Nephron (organoid): ENCODE data around the gene AHCYL2.
"Not testable (repeated sequence)": the region's sequence is repeated elsewhere in the genome, so short reads cannot be mapped to it uniquely, and the experiment has no call there.

Source experiments
- H3K27ac Mint-ChIP-seq, 3 experiments: 2 replicates each; pipeline ENCODE4 v1.8.0; 2020; ENCODE audit warnings: mixed read lengths in 3 of 3, mild to moderate bottlenecking in 2 of 3, moderate library complexity in 1 of 3
- H3K27me3 Mint-ChIP-seq: 2 replicates; pipeline ENCODE4 v1.8.0; 2021; ENCODE audit warnings: low read depth, mild to moderate bottlenecking, moderate library complexity, mixed read lengths
- H3K36me3 Mint-ChIP-seq: 2 replicates; pipeline ENCODE4 v1.8.0; 2020; ENCODE audit warnings: low read depth, mixed read lengths
- H3K4me1 Mint-ChIP-seq: 2 replicates; pipeline ENCODE4 v1.8.0; 2020; ENCODE audit warnings: mixed read lengths
- H3K4me3 Mint-ChIP-seq, 3 experiments: 2 replicates each; pipeline ENCODE4 v1.8.0; 2020; ENCODE audit warnings: mild to moderate bottlenecking in 3 of 3, mixed read lengths in 3 of 3, moderate library complexity in 2 of 3
- H3K9me3 Mint-ChIP-seq: 2 replicates; pipeline ENCODE4 v1.8.0; 2020; ENCODE audit warnings: mixed read lengths
- TF ChIP-seq, protein P1 (sequence below), 3 experiments: fragments of 200-600 bp; sonication (generic); IDR thresholded peaks; one replicate each; pipeline ENCODE4 v1.5.0; 2021; ENCODE audit warnings: antibody characterized with exemption in 3 of 3; ENCODE audit not compliant: unreplicated experiment in 3 of 3

The AHCYL2 gene

DNA sequence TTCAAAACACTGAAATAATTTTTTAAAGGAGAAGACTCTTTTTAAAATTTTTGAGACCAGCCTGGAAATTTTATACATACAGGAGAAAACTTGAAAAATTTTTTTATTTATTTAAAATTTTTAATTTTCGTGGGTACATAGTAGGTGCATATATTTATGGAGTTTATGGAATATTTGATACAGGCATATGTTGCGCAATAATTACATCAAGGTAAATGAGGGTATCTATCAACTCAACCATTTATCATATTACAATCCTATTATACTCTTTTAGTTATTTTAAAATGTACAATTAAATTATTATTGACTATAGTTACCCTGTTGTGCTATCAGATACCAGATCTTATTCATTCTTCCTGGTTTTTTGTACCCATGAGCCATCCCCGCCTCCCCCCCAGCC is 75.1 kb downstream of the AHCYL2 start:
- H3K4me1 Mint-ChIP-seq, result peaks cover 5% of the 10 kb centered on the region
- TF ChIP-seq, protein P1, sequence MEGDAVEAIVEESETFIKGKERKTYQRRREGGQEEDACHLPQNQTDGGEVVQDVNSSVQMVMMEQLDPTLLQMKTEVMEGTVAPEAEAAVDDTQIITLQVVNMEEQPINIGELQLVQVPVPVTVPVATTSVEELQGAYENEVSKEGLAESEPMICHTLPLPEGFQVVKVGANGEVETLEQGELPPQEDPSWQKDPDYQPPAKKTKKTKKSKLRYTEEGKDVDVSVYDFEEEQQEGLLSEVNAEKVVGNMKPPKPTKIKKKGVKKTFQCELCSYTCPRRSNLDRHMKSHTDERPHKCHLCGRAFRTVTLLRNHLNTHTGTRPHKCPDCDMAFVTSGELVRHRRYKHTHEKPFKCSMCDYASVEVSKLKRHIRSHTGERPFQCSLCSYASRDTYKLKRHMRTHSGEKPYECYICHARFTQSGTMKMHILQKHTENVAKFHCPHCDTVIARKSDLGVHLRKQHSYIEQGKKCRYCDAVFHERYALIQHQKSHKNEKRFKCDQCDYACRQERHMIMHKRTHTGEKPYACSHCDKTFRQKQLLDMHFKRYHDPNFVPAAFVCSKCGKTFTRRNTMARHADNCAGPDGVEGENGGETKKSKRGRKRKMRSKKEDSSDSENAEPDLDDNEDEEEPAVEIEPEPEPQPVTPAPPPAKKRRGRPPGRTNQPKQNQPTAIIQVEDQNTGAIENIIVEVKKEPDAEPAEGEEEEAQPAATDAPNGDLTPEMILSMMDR (IDR thresholded peaks at IDR 0.05; ENCODE audit: unreplicated experiment in 3 of 3), result no peak
- H3K27ac Mint-ChIP-seq, result no peak overlapping the region
- no peaks in the 10 kb centered on the region for H3K27me3 Mint-ChIP-seq
- H3K9me3 Mint-ChIP-seq, result peaks cover 31% of the 10 kb centered on the region
- peaks cover 29% of the 10 kb centered on the region for H3K36me3 Mint-ChIP-seq
- H3K4me3 Mint-ChIP-seq, result no peak overlapping the region

DNA sequence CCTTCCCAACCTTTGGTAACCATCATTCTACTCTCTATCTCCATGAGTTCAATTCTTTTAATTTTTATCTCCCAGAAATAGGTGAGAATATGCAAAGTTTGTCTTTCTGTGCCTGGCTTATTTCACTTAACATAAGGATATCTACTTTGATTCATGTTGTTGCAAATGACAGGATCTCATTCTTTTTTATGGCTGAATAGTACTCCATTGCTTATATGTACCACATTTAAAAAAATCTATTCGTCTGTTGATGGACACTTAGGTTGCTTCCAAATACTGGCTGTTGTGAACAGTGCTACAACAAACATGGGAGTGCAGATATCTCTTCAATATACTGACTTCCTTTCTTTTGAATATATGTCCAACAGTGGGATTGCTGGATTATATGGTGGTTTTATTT is 75.5 kb downstream of the AHCYL2 start:
- peaks cover 31% of the 10 kb centered on the region for H3K36me3 Mint-ChIP-seq
- H3K27ac Mint-ChIP-seq, H3K27me3 Mint-ChIP-seq, H3K4me3 Mint-ChIP-seq, H3K4me1 Mint-ChIP-seq: not testable (repeated sequence)
- peaks cover 31% of the 10 kb centered on the region for H3K9me3 Mint-ChIP-seq

DNA sequence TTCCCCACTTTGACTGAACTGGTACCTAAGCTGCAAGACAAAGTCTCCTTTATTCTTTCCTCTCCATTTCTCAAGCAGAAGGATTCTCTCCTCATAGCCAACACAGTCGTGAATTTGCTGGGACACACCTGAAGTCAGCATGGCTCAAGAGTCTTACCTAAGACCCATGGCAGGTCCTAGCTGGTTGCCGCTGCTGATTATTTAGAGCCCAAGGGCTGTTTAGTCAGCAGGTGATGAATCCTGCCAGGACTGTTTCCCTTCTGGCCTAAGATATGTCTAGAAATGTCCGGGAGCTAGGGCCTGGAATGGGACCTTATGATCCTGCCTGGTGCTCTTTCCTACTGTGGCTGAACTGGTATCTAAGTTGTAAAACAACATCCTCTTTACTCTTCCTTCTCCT is 82.8 kb downstream of the AHCYL2 start:
- Mint-ChIP-seq H3K4me3 (no peak overlapping the region), H3K36me3 (peaks cover 28% of the 10 kb centered on the region), H3K9me3 (peaks cover 25% of the 10 kb centered on the region), H3K27ac (no peak overlapping the region), H3K27me3 (no peaks in the 10 kb centered on the region), H3K4me1 (no peaks in the 10 kb centered on the region)
- TF ChIP-seq, protein P1 (IDR thresholded peaks at IDR 0.05; ENCODE audit: unreplicated experiment in 3 of 3), result no peak

DNA sequence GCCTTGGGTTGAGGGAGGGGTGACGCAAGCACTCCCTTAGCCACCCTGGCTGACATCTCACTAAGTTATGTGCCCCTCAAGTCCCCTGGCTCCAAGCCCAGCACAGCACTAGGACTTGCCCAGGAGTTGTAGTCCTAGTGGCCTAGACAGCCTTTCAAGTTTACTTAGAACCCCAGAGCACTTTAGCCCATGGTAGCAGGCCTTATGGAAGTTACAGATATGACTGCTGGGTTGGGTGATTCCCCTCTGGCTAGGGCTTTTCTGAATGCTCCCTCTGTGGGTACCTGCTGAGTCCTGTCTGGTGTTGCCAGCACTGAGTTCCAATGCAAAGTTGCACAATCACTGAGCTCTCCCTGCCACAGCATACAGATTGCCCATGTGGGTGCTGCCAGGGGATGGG is 83.2 kb downstream of the AHCYL2 start:
- Mint-ChIP-seq H3K4me1 (peaks cover 5% of the 10 kb centered on the region), H3K27ac (no peak overlapping the region), H3K36me3 (peaks cover 26% of the 10 kb centered on the region), H3K4me3 (no peak overlapping the region), H3K9me3 (peaks cover 24% of the 10 kb centered on the region), H3K27me3 (no peaks in the 10 kb centered on the region)
- TF ChIP-seq, protein P1 (IDR thresholded peaks at IDR 0.05; ENCODE audit: unreplicated experiment in 3 of 3), result no peak

DNA sequence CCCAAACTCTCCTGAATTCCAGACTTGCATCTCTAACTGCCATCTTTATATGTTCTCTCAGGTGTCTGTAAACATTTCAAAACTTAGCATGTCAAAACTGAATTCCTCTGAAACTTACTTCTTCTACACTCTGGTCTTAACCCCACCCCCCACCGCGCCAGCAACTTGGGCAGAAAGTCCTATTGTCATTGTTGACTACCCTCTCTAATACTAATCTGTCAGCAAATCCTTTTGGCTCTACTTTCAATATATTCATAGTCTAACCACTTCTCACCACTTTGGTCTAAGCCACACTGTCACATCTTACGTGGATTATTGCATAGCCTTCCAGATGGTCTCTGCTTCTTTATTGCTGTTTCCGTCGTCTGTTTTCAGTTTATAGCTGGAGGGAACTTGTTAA is 86.6 kb downstream of the AHCYL2 start:
- H3K27ac Mint-ChIP-seq, result no peak overlapping the region
- peaks cover 5% of the 10 kb centered on the region for H3K36me3 Mint-ChIP-seq
- H3K9me3 Mint-ChIP-seq, result peaks cover 2% of the 10 kb centered on the region
- no peaks in the 10 kb centered on the region for H3K27me3 Mint-ChIP-seq
- TF ChIP-seq, protein P1 (IDR thresholded peaks at IDR 0.05; ENCODE audit: unreplicated experiment in 3 of 3), result no peak
- H3K4me1 Mint-ChIP-seq, result peaks cover 25% of the 10 kb centered on the region
- no peak overlapping the region for H3K4me3 Mint-ChIP-seq

DNA sequence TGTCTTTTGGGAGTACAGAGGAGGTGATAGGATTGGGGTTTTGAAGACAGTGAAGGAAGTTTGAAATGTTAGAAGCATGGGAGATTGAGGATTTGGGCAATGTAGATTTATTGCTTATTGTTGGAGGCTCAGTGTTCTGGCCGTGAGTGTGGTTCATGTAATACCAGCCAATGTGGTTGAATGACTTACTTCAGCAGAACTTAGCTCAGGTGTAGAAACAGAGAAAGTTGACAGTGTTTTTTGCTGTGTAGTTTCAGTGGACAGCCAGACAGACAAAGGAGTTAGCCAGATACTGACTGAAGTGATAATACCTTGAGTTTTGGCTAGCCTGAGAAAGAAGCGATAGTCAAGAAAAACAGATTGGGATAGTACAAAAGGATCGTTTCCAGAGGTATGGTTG is 88.5 kb downstream of the AHCYL2 start:
- no peak overlapping the region for H3K4me3 Mint-ChIP-seq
- H3K36me3 Mint-ChIP-seq, result peaks cover 5% of the 10 kb centered on the region
- TF ChIP-seq, protein P1 (IDR thresholded peaks at IDR 0.05; ENCODE audit: unreplicated experiment in 3 of 3), result no peak
- H3K4me1 Mint-ChIP-seq, result peaks cover 38% of the 10 kb centered on the region
- H3K9me3 Mint-ChIP-seq, result peaks cover 1% of the 10 kb centered on the region
- H3K27ac Mint-ChIP-seq, result no peak overlapping the region
- H3K27me3 Mint-ChIP-seq, result no peaks in the 10 kb centered on the region
